Left lobe of liver (tissue), 2 donors: ENCODE measurements around the gene FBXO5. TPM values are rescaled to one million over a fixed set of nuclear protein-coding genes. Genes with fewer than 3 reads are reported as not detected.
"Not testable (repeated sequence)": the region's sequence is repeated elsewhere in the genome, so short reads cannot be mapped to it uniquely, and the experiment has no call there.

ENCODE experiments used
- ATAC-seq: fragments of 200-7000 bp; cut with Tn5 transposase; one replicate; pipeline ENCODE4 v1.9.1; 2020; ENCODE audit warnings: mild to moderate bottlenecking, moderate library complexity
- DNase-seq: peaks from one replicate; pipeline ENCODE4 v3.0.0-alpha.2; 2020; ENCODE audit warnings: low spot score
- total RNA-seq: library from RNA; stranded (reverse); gene quantifications from one replicate; pipeline ENCODE4 v1.2.1, GENCODE V29; 2021
- donor health status: DM: no; HTN: no; CAD: no; lungs with moderate emphysema.
- donor health status: DM: no; HTN: yes; CAD: no.

FBXO5 gene
- total RNA-seq, 1 donor from 2014 or later = 1.4 TPM

DNA sequence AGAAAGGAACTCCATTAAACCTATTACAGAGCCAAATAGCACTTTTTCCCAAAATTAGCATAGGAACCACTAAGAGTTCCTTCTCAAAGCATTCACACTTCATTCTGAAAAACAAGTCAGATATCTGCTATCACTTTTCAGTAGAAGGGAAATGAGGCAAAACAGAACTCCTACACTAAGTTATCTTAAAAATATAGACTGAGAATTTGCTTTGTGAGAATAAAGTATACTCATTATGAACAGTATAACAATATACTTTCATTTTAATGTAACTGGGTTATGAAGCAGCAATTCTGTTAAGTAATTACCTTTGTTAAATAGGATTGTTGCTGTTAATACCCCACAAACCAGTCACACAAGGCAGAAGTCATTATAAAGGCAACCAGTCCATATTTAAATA lies 11.0 kb upstream of the FBXO5 start:
- ATAC-seq (no peak), DNase-seq (no peak)

DNA sequence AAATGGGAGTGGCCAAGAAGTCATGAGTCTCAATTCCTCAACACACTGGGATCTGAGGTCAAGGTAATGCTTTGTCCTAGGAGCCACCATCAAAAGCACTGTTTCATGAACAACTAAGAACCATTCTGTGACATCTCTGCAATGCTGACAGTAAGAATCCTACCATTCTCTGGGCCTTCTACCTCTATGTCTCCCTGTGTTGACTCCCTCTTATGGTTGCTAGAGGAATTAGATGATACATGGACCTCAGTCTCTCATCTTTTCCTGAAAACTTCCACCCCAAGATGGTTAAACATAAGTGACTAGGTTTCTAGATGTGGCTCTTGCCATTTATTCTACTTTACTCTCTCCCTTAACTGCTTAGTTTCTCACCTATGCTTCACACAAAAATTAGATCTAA lies 10.6 kb upstream of the FBXO5 start:
- ATAC-seq = no peak
- no peak for DNase-seq

GRCh38 chr6:152986978-152987377 lies 4.1 kb upstream of the FBXO5 start:
- no peak for DNase-seq
- ATAC-seq = no peak

DNA sequence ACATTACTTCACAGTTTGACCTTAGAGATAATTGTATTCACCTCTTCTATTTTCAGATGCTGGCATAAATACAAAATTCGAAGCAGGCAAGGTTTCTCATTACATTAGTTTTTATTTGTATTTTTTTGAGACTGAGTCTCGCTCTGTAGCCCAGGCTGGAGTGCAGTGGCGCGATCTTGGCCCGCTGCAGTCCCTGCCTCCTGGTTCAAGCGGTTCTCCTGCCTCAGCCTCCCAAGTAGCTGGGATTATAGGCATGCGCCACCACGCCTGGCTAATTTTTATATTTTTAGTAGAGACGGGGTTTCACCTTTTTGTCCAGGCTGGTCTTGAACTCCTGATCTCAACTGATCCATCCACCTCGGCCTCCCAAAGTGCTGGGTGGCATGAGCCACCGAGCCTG lies 2.5 kb upstream of the FBXO5 start:
- not testable (repeated sequence) for ATAC-seq, DNase-seq

GRCh38 chr6:152984513-152984872 lies 1.7 kb upstream of the FBXO5 start:
- no peak for DNase-seq

DNA sequence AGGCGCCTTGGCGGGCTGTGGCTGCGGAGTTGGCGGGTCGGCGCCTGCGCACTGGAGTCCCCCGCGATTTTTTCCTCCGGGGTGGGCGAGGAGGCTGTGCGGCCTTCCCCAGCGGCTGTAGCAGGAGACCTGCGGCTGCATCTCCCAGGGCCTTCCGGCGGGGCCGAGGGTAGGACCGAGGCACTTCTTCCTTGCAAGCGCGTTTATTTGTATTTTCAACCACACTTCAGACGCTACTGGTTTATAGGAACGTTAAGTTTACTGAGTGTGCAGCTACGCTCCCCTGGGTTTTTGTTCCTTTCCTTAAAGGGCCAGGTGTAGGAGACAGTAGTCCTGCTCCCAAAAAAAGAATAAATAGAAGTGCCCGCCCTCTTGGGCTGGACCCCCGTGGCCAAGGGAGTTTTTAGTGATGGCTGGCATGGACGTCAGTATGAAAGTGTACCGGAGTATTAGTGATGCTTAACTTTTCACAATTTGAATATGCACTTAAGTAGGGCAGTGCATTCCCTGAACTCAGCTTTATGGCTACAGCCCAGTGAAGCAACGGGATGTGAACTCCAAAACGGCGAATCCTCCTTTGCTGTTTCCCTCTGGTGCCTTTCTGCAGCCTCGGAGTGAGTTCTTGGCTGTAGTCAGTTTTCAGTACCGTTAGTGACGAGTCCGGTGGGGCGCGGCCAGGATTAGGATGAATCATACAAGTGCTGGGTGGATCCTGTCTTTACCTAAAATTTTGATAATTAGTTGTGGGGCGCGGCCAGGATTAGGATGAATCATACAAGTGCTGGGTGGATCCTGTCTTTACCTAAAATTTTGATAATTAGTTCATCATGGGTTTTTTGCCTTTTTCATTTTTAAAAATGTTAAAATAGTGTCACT lies 1.0 kb upstream of the FBXO5 start:
- ATAC-seq (peak; percentile 9), DNase-seq (peak; percentile 54)

More at GRCh38 chr6:152984513-152984872, 1.7 kb upstream of the FBXO5 start:
- ATAC-seq = no peak

DNA sequence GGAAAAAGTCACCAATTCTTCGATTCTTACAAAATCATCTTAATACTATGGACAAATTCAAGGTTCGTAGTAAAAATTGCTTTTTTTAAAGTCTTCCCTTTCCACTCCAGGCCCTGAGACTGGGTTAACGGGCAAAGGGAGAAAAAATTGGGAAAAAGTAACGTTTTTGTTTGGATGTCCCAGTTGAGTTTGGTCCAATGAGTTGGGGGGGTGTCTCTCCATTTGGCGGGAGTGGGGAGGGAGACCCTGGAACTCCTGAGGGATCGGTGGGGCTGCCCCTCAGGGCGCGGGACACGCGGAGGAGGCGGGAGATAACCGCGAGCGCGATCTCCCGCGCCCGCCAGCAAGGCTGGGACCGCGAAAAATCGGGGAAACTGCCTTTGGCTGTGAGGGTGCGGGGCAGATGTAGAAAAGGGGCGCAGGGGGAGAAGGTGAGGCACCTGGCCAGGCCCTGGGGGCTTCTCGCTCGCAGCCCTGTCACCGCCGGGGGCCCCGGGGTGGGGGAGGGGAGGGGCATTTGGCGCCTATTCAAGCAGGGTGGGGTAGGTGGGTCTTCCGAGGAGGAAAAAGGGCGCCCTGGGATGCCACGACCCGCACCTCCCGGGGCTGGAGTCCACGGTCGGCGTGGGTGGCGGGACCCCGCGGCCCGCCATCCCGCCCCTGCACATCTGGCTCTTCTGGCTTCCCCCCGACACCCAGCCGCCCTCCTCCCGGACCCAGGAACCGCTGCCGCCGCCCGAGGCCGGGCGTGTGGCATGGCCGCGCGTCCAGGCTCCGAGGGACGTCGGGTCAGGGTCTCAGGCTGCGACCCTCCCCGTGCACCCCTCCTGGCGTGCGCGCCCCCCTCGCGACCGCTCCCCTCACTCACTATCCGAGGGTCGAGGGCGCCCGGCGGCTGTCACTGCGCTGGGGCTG lies 595 bp downstream of the FBXO5 start:
- DNase-seq (peak; percentile 50), ATAC-seq (no peak)

DNA sequence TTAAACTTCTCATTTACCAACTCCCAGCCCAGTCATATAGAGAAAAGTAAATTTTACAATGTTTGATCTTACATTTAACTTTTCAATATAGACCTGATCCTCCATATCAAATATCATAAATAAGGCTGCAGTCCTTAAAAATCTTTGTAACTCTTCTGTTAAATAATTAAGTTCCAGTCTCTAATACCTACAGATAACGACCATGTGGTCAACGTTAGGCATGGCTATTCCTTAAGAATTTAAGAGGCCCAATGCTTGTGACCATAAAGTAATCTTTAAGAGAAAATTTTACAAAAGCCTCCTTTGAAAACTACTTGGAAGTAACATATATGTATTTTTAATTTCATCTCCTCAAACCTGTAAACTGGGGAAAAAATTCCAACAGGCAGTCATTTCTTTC lies 1.6 kb downstream of the FBXO5 start:
- no peak for DNase-seq
- ATAC-seq = no peak

GRCh38 chr6:152980656-152981055 lies 2.2 kb downstream of the FBXO5 start:
- no peak for DNase-seq
- no peak for ATAC-seq

GRCh38 chr6:152979116-152979515 lies 3.7 kb downstream of the FBXO5 start:
- ATAC-seq (no peak), DNase-seq (no peak)

GRCh38 chr6:152978058-152978457 lies 4.8 kb downstream of the FBXO5 start:
- ATAC-seq (no peak), DNase-seq (no peak)

- DNase-seq (no peak), ATAC-seq (no peak)
These were observed 5.3 kb downstream of the FBXO5 start for GRCh38 chr6:152977556-152977955.

DNA sequence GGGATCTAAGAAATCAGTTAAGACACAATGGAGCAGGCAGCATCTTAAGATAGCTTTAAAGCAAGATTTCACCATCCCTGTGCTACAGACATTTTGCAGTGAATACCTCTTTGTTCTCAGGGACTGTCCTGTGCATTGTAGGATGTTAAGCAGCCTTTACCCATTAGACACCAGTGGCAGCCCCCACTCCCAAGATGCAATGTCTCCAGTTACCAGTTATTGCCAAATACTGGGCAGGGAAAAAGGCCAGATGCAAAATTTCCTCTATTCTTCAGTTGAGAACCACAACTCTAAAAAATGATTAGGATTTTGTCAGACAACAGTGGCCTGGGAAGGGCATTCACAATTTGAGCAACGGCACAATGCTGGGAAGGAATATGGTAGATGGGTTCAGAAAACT lies 6.1 kb downstream of the FBXO5 start:
- no peak for DNase-seq
- no peak for ATAC-seq

- ATAC-seq = peak; percentile 92
These were observed 7.5 kb downstream of the FBXO5 start for GRCh38 chr6:152975204-152975915.

DNA sequence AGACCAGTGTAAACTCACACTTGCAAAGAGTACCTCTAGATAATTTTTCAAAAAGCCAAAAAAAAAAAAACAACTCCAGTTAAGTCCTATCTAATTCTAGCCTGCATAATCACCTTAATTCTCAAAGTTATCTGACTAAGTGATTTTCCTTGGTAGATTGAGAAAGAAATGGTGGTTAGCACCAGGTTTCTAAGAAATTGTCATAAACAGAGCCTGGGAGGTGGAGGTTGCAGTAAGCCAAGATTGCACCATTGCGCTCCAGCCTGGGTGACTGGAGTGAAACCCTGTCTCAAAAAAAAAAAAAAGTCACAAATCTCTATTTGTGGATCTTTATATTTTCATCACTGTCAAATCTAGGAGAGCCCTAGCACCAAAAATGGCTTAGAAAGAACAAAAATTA lies 8.9 kb downstream of the FBXO5 start:
- no peak for DNase-seq
- no peak for ATAC-seq

More at GRCh38 chr6:152975204-152975915, 7.5 kb downstream of the FBXO5 start:
- DNase-seq = no peak

DNA sequence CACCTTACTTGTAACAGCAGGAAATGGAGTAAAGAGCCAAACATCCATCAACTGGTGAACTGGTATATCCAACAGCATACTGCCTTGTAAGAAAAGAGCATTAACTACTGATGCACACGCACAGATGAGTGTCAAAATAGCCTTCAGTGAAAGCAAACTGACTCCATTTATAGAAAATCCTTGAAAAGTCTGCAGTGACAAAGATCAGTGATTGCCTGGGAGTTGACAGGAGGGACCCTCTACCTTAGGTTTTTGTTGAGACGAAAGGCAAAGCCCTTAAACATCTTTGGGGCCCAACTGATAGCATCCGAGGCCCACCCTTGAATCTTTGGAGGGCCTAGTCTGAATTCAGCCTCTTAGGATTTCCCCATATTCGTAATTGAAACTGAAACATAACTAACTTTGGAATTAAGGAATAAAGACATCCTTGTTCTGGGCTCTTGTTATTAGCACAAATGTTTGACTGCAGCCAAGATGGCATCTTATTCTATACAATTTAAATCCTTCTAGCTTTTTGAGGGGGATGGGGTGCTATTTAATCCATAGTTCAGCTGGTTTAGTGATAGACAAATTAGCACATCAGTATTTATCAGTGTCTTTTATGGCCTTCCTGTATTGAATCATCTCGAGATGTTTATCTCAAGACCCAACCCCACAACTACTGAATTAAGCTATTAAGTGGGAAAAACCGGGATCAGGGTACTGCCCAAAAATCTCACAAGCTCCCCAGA lies 13.0 kb downstream of the FBXO5 start:
- DNase-seq (no peak), ATAC-seq (no peak)

GRCh38 chr6:152966168-152966894 lies 16.5 kb downstream of the FBXO5 start:
- not testable (repeated sequence) for DNase-seq, ATAC-seq

GRCh38 chr6:152959333-152959732 lies 23.5 kb downstream of the FBXO5 start:
- DNase-seq = no peak
- ATAC-seq = no peak

- DNase-seq = no peak
These were observed 25.0 kb downstream of the FBXO5 start for GRCh38 chr6:152957796-152958195.

GRCh38 chr6:152954443-152954842 lies 28.4 kb downstream of the FBXO5 start:
- no peak for DNase-seq
- ATAC-seq = peak; percentile 75

More at GRCh38 chr6:152957796-152958195, 25.0 kb downstream of the FBXO5 start:
- no peak for ATAC-seq
